Osteoblast (primary cell): ENCODE data around the gene RHEX. TPM values are rescaled to one million over a fixed set of nuclear protein-coding genes. Genes with fewer than 3 reads are reported as not detected.
A peak's percentile ranks its signal among the peaks of the same experiment; 100 is the strongest.

ENCODE experiments used
- DNase-seq: peaks from one replicate; pipeline ENCODE4 v3.0.0; 2011; ENCODE audit warnings: low spot score, mixed read lengths; ENCODE audit not compliant: insufficient read length; ENCODE audit errors: missing footprints
- H2AFZ ChIP-seq: 2 replicates; pipeline ENCODE4 v1.6.0; 2011; ENCODE audit warnings: mild to moderate bottlenecking, low read length
- H3K27ac ChIP-seq: 2 replicates; pipeline ENCODE4 v1.5.1; 2011; ENCODE audit warnings: mild to moderate bottlenecking, low read depth, low read length, moderate library complexity
- H3K27me3 ChIP-seq: 2 replicates; pipeline ENCODE4 v1.6.0; 2012; ENCODE audit warnings: mild to moderate bottlenecking, control low read depth, inconsistent platforms, low read length, moderate library complexity; ENCODE audit not compliant: insufficient read depth
- H3K36me3 ChIP-seq: 2 replicates; pipeline ENCODE4 v1.5.1; 2011; ENCODE audit warnings: mild to moderate bottlenecking, low read length, control low read depth, moderate library complexity; ENCODE audit not compliant: insufficient read depth
- H3K4me1 ChIP-seq: 2 replicates; pipeline ENCODE4 v1.5.1; 2011; ENCODE audit warnings: mild to moderate bottlenecking, low read length, control low read depth, moderate library complexity; ENCODE audit not compliant: insufficient read depth
- H3K4me2 ChIP-seq: 2 replicates; pipeline ENCODE4 v1.6.0; 2011; ENCODE audit warnings: mild to moderate bottlenecking, low read length; ENCODE audit not compliant: insufficient read depth
- H3K4me3 ChIP-seq: fragments of 200-600 bp; sonication (generic); 3 replicates; pipeline ENCODE4 v1.5.1; 2012; ENCODE audit warnings: mild to moderate bottlenecking, low read length, inconsistent platforms; ENCODE audit not compliant: insufficient read depth
- H3K79me2 ChIP-seq: 2 replicates; pipeline ENCODE4 v1.6.0; 2012; ENCODE audit warnings: mild to moderate bottlenecking, low read length, control low read depth, inconsistent platforms; ENCODE audit not compliant: insufficient read depth
- H3K9me3 ChIP-seq: 2 replicates; pipeline ENCODE4 v1.5.1; 2011; ENCODE audit warnings: low read depth, low read length, control low read depth
- H4K20me1 ChIP-seq: 2 replicates; pipeline ENCODE4 v1.6.0; 2012; ENCODE audit warnings: mild to moderate bottlenecking, low read length, control low read depth; ENCODE audit not compliant: insufficient read depth
- CTCF ChIP-seq: IDR thresholded peaks from 2 replicates; pipeline ENCODE4 v1.5.1; 2011; ENCODE audit warnings: mild to moderate bottlenecking, low read depth, low read length, moderate library complexity; ENCODE audit errors: extremely low read depth
- total RNA-seq: library from RNA; depleted of rRNA; stranded (reverse); fragments of >200 nt; gene quantifications from 2 replicates; pipeline ENCODE4 v1.2.3, GENCODE V29; 2012

RHEX gene
- total RNA-seq, 1 donor: not detected

GRCh38 chr1:206111271-206111927 lies 58.4 kb downstream of the RHEX start:
- Histone ChIP-seq H3K27me3 (peaks cover 36% of the 10 kb centered on the region), H3K36me3 (no peaks in the 10 kb centered on the region)

GRCh38 chr1:206112600-206113301 lies 59.8 kb downstream of the RHEX start:
- Histone ChIP-seq H3K4me1 (peaks cover 3% of the 10 kb centered on the region), H2AFZ (no peak overlapping the region), H3K36me3 (no peaks in the 10 kb centered on the region), H3K27me3 (peaks cover 41% of the 10 kb centered on the region), H3K4me3 (no peak overlapping the region), H3K4me2 (no peak overlapping the region), H3K79me2 (no peaks in the 10 kb centered on the region), H3K9me3 (no peaks in the 10 kb centered on the region), H4K20me1 (no peaks in the 10 kb centered on the region), H3K27ac (no peak overlapping the region)
- no peak for TF ChIP-seq CTCF
- DNase-seq: peak; percentile 54

More at GRCh38 chr1:206111271-206111927, 58.4 kb downstream of the RHEX start:
- no peak for TF ChIP-seq CTCF
- H3K4me1 ChIP-seq: no peaks in the 10 kb centered on the region
- no peaks in the 10 kb centered on the region for H3K9me3 ChIP-seq
- no peak overlapping the region for H3K4me3 ChIP-seq
- DNase-seq: peak; percentile 56
- no peak overlapping the region for H3K27ac ChIP-seq
- H3K79me2 ChIP-seq: no peaks in the 10 kb centered on the region
- no peaks in the 10 kb centered on the region for H4K20me1 ChIP-seq
- H3K4me2 ChIP-seq: no peak overlapping the region
- H2AFZ ChIP-seq: no peak overlapping the region

- no peak overlapping the region for H3K4me3 ChIP-seq
- H3K36me3 ChIP-seq: no peaks in the 10 kb centered on the region
- TF ChIP-seq CTCF: no peak
- DNase-seq: peak; percentile 53
- H3K9me3 ChIP-seq: no peaks in the 10 kb centered on the region
- no peak overlapping the region for H3K27ac ChIP-seq
- no peak overlapping the region for H3K4me2 ChIP-seq
- H2AFZ ChIP-seq: no peak overlapping the region
- peaks cover 3% of the 10 kb centered on the region for H3K4me1 ChIP-seq
- no peaks in the 10 kb centered on the region for H3K79me2 ChIP-seq
- H3K27me3 ChIP-seq: peaks cover 39% of the 10 kb centered on the region
- no peaks in the 10 kb centered on the region for H4K20me1 ChIP-seq
Observed at GRCh38 chr1:206114692-206115640, 62.0 kb downstream of the RHEX start.
